ENCODE results near the gene MAOA.

The MAOA gene

GRCh38 chrX:43629229-43629628 is 26.9 kb upstream of the MAOA start:
- H3K4me3 ChIP-seq (ENCODE audit: low read length) = no peak overlapping the region
- no peak for TF ChIP-seq CTCF (conservative IDR thresholded peaks at IDR 0.05; ENCODE audit: low read depth, low read length)
- DNase-seq (ENCODE audit: low read depth) = no peak

- no peak overlapping the region for H3K4me3 ChIP-seq (ENCODE audit: low read length)
- TF ChIP-seq CTCF (conservative IDR thresholded peaks at IDR 0.05; ENCODE audit: low read depth, low read length) = no peak
- no peak for DNase-seq (ENCODE audit: low read depth)
Observed at GRCh38 chrX:43631841-43632240, 24.3 kb upstream of the MAOA start.

- no peak for DNase-seq (ENCODE audit: low read depth)
- no peak for TF ChIP-seq CTCF (conservative IDR thresholded peaks at IDR 0.05; ENCODE audit: low read depth, low read length)
Observed at GRCh38 chrX:43633081-43633480, 23.0 kb upstream of the MAOA start.

GRCh38 chrX:43633757-43634156 is 22.3 kb upstream of the MAOA start:
- no peak overlapping the region for H3K4me3 ChIP-seq (ENCODE audit: low read length)
- TF ChIP-seq CTCF (conservative IDR thresholded peaks at IDR 0.05; ENCODE audit: low read depth, low read length) = no peak
- no peak for DNase-seq (ENCODE audit: low read depth)

More at GRCh38 chrX:43633081-43633480, 23.0 kb upstream of the MAOA start:
- H3K4me3 ChIP-seq (ENCODE audit: low read length) = no peak overlapping the region

GRCh38 chrX:43640482-43640881 is 15.6 kb upstream of the MAOA start:
- no peak overlapping the region for H3K4me3 ChIP-seq (ENCODE audit: low read length)
- no peak for DNase-seq (ENCODE audit: low read depth)
- TF ChIP-seq CTCF (conservative IDR thresholded peaks at IDR 0.05; ENCODE audit: low read depth, low read length) = no peak

- no peak overlapping the region for H3K4me3 ChIP-seq (ENCODE audit: low read length)
- DNase-seq (ENCODE audit: low read depth) = no peak
- no peak for TF ChIP-seq CTCF (conservative IDR thresholded peaks at IDR 0.05; ENCODE audit: low read depth, low read length)
Observed at GRCh38 chrX:43641691-43642090, 14.4 kb upstream of the MAOA start.

GRCh38 chrX:43643201-43643600 is 12.9 kb upstream of the MAOA start:
- no peak for TF ChIP-seq CTCF (conservative IDR thresholded peaks at IDR 0.05; ENCODE audit: low read depth, low read length)
- H3K4me3 ChIP-seq (ENCODE audit: low read length) = no peak overlapping the region
- DNase-seq (ENCODE audit: low read depth) = no peak

All from retinal pigment epithelial cell (primary cell).